GM21360 (cell line): ENCODE measurements around the gene ERC2.

ENCODE experiments used
- ATAC-seq: cut with Tn5 transposase; IDR thresholded peaks from one replicate; pipeline ENCODE4 v1.9.1; 2021; ENCODE audit warnings: mild to moderate bottlenecking, moderate library complexity; ENCODE audit not compliant: unreplicated experiment

Gene ERC2

DNA sequence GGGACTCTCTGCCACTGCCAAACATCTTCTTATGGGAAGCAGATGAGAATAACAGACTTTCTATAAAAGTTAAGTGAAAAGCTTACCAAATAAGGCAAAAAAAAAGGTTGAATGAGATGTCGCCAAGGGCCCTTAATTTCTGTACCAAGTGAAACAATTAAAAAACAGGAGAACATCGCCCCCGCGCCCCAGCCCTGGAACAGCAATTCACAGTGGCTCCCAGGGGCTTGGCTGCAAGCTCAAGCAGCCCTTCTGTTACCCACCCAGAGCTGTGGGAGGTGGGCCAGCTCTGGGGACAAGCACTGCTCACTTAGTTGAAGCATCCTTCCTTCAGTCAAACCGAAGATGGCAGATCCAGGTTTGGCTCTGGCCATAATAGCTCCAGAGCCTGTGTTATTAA, 208.0 kb downstream of the ERC2 start:
- no peak for ATAC-seq

DNA sequence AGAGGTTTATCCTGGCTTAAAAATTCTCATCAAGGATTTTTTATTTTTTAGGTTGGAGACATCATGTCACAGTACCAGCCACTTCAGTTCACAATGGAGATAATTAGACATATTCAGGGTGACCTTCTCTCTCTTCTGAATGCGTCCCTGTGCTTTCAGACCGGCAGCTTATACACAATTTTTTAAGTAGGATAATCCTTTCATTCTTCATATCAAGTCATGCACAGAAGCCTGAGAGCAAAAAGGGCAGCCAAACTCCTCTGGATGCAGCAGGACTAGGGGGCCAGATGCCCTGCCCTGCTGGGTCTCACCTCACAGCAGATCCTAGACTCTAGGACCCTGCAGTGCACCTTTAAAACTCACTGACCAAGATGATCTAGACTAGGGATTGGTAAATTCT, 210.4 kb downstream of the ERC2 start:
- no peak for ATAC-seq

DNA sequence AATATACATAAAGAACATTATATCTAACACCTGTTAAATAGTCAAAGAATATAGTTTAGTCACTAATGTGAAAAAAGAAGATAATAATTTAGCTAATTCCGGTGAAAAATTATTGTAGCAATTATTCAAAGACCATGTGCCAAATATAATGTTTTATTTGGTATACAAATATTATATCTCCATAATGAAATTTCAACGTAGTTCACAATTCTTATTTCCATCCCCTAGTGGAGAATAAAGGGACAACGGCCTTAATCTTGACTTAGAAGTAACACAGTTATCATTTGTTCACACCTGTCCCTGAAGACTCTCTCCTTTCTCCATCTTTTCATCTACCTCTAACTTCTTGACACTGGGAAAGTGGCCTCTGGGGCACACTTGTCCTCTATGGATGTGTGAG, 213.4 kb downstream of the ERC2 start:
- no peak for ATAC-seq

DNA sequence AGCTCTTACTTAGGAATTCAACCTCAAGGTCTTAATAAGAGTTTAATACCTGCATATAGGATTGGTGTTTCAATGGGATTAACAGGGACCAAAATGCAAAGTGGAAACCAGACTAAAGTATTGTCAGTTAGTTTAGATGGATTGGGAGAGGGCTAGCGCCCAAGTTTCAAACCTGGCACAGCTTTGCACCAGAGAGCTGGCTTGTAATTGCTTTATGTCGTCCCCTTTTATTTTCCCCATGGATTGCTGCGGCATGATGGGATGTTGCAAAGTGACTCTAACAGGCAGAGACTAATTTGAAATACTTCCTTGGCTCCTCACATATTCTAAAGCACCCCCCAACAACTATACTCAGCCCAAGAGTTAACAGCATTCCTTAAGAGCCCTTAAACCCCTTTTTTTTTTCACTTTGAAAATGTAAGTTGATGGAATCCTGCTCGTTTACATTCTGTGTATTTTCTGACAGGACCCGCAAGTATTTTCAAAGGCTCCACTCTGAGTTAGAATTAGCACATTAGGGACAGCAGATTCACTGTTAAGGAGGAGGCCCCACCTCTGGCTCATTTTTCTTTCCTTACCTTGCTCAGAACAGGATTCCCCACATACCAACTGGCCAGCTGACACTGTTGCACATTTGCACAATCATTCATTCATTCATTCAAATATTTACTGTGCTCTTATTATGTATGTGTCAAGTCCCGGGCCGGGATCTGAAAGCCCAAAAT, 214.2 kb downstream of the ERC2 start:
- ATAC-seq: no peak

DNA sequence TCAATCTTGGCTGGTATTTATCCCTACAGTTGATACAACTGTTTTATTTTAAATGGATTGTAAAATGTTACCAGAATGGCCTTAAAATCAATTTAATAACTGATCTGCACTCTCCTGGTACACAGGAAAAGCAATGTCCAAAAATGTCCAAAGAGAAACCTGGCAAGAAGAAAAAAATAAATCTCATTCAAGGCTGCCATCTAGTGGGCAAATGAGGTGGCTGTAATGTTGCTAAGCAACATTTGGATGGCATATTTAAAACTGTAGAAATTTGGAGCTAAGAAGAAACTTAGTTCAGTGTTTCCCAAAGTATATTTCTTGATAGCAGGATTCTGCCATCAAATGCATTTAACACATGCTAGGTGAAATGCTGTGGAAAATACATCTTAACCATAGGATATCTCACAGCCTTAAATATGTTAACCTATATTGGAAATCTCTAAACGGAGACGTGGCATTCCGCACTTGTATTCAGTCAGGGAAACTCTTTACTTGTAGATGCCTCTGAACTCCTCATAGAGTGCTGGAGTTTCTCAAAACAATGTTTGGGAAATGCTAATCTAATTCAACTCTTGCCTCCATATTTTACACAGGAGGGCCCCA, 216.8 kb downstream of the ERC2 start:
- no peak for ATAC-seq

DNA sequence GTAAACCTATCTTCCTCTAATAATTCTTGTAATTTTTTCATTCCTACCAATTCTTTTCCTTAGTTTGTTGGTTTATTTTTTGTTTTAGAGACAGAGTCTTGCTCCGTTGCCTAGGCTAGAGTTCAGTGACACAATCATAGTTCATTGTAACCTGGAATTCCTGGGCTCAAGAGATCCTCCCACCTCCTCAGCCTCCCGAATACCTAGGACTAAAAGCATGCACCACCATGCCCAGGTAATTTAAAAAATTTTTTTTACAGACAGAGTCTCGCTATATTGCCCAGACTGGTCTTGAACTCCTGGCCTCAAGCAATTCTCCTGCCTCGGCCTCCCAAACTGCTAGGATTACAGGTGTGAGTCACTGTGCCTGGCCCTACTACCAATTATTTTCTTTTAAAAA, 220.2 kb downstream of the ERC2 start:
- ATAC-seq: no peak

DNA sequence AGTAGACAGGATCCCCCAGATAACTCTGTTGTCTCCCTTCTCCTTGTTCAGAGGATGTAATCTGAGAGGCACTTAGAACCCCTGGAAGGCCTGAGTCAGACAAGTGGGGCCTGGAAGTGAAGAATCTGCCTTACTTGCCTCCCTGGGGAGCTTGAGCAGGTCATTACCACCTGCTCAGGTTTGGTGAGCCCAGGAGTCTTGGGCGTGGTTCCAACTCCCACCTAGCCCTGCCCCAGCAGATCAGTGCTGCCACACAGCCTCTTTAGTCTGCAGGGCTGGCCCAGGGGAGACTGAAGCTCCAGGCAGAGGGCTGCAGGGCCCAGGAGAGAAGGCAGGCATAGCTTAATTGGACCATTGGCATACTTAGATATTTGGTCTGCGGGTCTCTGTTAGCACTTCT, 230.0 kb downstream of the ERC2 start:
- ATAC-seq: no peak

DNA sequence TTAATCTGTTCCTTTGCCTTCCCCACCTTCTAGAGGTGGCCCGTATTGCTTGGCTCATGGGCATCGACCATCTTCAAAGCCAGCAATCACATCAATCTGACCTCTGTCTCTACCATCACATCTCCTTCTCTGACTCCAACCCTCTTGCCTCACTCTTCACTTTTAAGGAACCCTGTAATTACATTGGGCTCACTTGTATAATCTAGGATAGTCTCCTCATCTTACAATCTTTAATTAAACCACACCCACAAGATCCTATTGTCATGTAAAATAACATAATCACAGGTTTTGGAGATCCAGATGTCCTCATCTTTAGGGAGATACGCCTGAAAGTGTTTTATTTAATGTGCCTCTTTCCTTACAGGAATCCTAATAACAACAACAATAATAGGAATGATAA, 234.5 kb downstream of the ERC2 start:
- no peak for ATAC-seq

DNA sequence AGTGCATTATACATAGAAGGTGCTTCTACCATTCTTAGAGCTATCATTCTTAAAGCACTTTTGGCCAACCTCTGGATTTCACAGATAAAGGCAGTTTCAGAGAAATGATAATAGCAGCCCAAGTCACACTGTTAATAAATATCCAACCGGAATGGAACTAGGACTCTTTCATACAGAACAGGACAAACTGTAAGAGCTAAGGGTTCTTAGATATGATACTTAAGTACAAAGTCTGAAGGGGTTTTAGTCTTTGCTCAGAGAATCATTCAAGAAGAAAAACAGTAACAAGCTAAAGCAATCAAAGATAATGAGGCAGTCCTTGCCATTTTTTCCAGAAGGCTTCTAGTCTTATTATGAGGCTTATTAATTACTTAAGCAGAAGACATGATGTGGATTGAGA, 239.0 kb downstream of the ERC2 start:
- ATAC-seq: no peak

DNA sequence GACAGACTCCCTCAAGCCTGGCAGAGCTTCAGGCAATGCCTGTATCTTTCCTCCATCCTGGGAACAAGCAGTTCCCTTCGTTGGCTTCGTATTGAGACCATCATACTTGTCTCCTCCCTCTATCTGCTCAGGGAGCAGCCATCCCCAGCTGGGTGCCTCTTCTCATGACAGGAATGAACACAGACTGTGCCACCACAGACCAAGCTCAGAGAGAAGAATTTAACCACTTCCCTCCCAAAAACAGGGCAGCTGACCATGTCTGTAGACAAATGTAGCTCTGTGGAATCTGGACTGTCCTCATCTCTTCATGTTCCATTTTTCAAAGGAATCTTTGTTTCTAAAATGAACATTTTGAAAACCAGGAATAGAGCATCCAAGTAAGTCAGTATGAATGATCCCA, 245.4 kb downstream of the ERC2 start:
- ATAC-seq: no peak

DNA sequence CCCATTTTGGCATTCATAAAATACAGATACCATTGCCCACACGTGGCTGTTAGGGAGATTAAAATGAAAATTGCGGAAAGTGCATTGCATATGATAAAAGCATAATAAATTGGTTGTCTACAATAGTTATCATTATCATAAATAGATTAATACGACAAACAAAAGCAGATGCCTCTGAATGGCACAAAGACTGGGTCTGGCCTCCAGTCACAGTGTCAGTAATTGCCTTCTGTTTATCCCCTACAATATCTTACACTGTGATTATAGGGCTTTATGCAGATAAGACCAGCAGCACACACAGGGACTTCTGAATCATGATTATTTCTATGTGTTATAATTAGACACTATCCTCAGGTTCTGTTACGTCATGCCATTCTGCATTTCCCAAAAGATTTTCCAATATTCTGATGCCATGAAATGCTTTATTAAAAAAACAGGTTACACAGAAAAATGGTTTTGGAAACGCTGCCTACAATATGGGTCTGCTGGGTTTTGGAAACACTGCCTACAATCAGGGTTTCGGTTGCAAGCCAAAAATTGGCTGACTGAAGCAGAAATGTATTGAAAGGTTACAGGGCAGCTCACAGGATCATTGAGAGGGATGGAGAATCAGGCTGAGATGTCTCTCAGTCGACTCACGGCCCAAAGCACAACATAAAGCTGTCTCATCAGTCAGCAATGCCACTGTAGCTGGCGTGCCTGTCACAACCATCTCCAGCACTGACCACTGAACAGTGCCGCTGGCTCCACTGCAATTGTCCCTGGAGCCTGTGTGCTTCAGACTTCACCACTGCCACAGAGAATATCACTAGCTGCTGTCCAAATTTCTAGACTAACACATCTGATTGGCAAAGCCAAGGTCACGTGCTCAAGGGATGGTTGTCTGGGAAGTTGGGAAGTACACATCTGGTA, 248.1 kb downstream of the ERC2 start:
- ATAC-seq: no peak

DNA sequence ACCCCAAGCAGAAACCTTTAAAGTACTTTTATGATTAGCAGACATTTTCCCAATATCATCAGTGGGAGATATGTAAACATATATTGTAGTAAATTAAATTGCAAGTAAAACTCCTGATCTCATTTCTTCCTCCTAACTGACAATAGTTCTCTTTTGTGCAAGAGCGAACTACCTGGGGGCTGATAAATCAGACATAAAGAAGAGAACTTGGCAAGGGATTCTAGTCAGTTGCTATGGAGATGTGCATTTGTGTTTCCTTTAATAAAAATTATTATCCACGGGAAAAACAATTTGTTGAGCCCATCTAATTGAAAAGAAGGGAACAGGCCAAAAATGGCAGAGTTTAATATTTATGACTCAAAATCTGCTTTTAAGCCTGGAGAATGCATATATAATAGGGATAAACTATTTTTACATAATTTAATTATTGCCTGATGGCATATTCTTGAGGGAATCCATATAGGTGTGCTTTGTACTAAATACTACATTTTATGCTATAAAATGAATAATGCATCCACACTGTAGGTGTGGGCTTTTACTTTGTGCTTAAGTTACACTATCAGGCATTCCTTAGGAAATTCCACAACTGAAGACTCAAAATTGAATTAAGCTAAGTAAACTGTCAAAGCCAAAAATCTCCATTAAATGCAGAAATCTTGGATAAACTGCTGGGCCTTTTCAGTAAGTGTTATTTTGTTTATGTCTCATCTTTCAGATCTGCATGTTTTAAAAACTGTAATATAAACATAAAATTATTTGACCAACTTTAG, 258.1 kb downstream of the ERC2 start:
- ATAC-seq: no peak

DNA sequence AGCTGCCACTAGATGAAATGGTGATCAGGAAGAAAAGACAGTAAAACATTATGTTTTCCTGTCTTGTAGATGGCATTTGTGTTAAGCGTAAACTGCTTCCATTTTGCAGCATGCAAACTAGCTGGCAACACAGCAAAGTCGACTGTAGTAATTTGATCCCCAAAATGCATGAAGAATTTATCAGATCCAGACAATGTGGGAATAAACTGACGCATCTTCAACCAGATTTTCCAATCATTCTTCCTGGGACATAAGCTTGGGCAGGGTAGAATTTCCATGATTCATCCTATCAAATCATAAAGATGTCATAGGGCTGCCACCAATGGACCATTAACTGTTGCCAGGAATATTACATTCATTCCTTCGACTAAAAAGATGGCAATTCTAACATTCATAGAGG, 260.3 kb downstream of the ERC2 start:
- no peak for ATAC-seq

DNA sequence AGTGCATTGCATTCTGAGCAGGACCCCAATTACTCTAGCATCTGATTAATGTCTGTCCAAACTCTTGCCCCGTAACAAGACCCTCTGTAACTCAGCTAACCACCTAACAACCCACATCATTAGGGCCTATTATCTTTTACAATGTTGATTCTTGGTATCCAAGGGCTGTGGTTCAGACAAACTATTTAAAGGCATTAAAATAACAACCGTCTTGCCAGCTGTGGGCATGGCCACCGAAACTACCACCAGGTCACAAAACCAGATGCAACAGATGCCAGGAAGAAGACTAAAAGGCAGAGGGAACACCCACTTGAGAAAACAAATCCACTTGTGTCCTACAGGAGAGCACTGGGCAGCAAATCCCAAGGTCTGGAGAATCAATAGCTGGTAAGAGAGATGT, 262.9 kb downstream of the ERC2 start:
- no peak for ATAC-seq

DNA sequence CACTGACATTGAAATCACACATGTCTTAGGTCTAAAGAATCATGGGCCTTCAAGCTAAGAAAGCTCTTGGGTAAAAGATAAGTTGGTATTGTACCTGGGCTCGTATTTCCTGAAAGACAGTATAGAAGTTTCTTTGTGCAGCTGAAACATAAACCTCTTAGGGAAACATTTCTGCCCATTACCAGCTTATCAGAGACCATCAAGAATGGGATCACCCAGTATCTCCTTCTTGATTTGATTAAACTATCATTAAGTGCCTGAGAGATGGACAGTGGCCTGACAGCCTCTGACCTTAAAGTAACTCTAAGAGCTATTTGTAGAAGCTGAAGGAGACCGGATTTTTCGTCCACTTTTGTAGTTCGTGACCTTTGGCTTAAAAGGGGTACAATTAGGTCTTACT, 265.3 kb downstream of the ERC2 start:
- ATAC-seq: no peak

DNA sequence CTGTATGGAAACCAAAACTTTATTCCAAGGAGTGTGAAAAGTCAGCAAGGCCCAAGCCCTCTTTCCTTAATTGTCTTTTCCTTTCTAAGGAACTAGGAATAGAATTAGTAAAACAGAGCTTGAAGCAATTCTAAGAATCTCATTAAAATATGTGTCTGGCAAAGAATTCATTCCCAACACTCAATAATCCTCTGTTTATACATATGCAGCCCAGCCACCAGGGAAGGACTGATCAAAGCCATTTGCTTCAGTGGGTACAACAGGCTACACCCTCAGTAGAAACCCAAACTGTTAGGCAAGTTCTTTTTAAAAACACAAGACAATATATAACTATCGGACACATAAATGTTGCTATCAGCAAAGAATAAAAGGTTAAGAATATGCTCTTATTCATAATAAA, 266.9 kb downstream of the ERC2 start:
- ATAC-seq: no peak

DNA sequence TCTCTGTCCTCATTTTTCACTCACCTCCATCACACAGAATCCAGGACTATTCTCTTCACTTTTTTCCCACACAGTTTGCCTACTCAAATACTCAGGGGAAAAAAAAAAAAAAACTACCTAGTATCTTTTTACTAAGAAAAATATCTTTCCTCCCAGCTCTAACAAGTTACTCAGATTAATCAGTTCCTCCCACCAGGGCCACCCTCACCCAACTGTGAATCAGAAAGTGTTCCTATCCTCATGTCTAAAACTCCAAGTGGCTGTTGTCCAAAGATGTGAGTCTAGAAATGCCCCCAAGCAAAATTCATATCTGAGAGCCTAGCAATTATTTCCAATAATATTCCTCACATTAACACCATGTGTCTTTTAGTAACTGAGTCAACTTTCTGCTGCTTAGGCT, 268.0 kb downstream of the ERC2 start:
- no peak for ATAC-seq

DNA sequence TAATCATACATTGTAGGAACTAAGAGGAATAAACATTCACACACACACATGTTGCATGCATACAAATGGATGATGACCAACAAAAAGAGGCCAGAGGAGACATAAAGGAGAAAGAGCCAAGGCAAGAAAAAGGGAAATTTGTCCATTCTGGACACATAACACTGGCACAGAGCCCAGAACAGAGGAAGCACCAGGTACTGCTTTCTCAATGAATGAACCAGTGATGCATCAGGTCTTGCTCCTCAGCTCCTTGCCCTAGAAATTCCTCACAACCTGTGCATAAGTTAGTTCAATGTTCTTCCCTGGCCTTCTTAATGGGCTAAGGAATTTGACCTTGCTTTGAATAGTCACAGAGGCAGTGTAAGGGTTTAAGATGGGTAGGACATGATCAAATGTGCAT, 270.3 kb downstream of the ERC2 start:
- ATAC-seq: no peak

DNA sequence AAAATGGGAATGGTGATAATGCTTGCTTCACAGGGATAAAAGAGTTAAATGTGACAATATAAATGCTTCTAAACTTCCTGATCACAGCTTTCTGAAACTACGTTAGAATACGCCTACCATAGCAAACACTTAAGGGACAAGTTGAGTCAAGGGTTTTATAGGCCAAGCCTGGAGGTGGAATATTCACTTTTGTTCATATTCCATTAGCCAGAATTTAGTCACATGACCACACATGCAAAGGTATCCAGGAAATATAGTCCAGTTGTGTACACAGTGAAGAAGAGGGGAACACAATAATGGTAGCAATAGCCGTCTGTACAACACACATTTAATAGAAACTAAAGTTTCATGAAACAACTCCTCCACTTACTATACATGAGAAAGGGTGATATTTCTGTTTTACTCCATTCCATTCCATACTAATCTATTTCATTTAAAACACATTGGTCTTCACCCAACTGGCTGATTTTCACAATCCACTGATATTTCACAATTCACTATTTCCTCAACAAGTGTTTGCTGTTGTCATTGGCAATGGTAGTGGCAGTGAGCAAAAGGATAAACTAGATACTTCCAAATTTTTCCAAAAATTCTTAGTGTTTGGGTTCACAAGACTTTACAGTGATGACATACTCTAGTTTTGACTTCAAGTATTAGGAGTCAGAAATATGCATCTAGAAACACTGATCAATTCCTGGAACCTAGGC, 270.9 kb downstream of the ERC2 start:
- ATAC-seq: no peak

DNA sequence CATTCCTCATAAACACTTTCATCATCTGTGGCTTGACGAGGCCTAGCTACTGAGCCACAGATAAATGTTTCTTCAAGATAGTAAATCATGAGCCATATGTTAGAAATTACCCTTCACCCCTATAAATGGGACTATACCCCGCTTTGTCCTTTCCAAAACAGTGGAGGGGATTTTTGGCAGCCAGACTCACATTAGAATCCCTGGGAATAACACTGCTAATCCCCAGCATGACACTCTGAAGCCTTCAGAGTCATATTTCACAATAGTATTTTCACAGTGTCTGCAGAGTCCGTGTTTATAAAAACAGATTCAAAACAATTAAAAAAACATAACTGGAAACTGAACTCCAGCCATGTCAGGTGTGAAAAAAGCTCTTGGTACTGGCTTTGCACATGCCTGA, 271.6 kb downstream of the ERC2 start:
- no peak for ATAC-seq

DNA sequence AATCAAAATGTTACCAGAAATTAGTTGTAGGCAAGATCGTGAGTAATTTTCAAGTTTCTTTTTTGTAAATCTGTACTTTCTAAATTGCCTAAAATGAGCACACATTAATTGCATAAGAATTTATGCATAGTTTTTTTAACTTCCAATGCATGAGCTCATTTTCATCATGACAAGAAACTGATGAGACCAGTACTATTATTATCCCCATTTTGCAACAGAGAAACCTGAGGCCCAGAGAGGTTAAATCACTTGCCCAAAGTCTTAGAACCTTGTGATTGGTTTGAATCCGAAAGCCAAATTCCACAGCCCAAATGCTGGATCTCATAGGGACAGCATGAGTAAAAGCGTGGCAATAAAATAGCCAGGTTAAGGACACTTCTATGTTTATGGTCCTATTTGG, 274.7 kb downstream of the ERC2 start:
- ATAC-seq: no peak
